ENCODE results near the gene FLRT2. TPM values are rescaled to one million over a fixed set of nuclear protein-coding genes. Genes with fewer than 3 reads are reported as not detected.

FLRT2 gene
- total and polyA plus RNA-seq, 10 of the 15 experiments (the other 5 are each of a cell fraction or from before 2014, with no cell fraction given): 0.03 to 0.13 TPM; not detected in 8

DNA sequence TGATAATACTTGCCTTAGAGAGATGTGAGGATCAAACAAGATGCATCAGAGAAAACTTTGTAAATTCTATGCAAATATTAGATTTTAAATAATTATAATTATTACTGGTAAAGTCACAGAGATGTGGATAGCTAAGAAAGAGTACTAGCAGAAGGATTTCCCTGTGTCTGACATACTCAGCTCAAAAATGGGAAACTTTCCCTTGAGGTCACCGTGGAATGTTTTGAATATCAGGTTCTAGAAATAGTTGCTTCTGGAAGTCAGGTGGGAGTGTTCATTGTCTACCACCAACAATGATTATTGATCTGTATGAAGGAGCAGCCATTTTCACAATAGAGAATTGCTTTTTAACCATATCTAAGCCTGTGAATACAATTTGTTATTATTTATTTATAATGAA lies 71.7 kb downstream of the FLRT2 start:
- no peak overlapping the region for H3K27ac ChIP-seq (ENCODE audit: control insufficient read depth, insufficient read depth)
- ATAC-seq: no peak
- 0% methylated on average over 1 of the region's 1 CpG for WGBS (ENCODE audit: insufficient coverage, insufficient replicate concordance, low lambda C conversion rate, missing lambda C conversion rate)
- CTCF ChIA-PET: no interaction called here
- POLR2A ChIA-PET: no interaction called here
- intact Hi-C loops (cut with micrococcal nuclease; ENCODE audit: unreplicated experiment) (no loop called here), in situ Hi-C loops (cut with MboI) (no loop called here)
- RAD21 ChIA-PET (ENCODE audit: unreplicated experiment): no interaction called here
- H2AFZ ChIP-seq (ENCODE audit: control insufficient read depth, low read depth, low read length): no peak overlapping the region
- no peaks in the 10 kb centered on the region for H3K36me3 ChIP-seq (ENCODE audit: control insufficient read depth in 2 of 2, insufficient read depth in 2 of 2, low read length in 1 of 2)
- no peak for DNase-seq (ENCODE audit: low read depth, low spot score)
- no TSS peak for BruUV-seq (replicated peaks)
- FAIRE-seq: no peak
- H3K4me2 ChIP-seq (ENCODE audit: control insufficient read depth, insufficient read depth): no peak overlapping the region
- H3K27me3 ChIP-seq (replicated peaks in 1 of 2; ENCODE audit: control insufficient read depth in 2 of 2, insufficient read depth in 2 of 2, low read length in 1 of 2): no peaks in the 10 kb centered on the region
- no peaks in the 10 kb centered on the region for H3K79me2 ChIP-seq (ENCODE audit: control insufficient read depth, insufficient read depth, low read length)
- no peak overlapping the region for H3K4me3 ChIP-seq
- H3K9me3 ChIP-seq (replicated peaks; ENCODE audit: control insufficient read depth, insufficient read depth, low read length): no peaks in the 10 kb centered on the region
- SMC1A ChIA-PET (ENCODE audit: uncharacterized antibody, unreplicated experiment): interaction anchor here (1.7 kb wide), 1 partner anchor 28 kb away, joined by 4 read pairs; no protein-coding TSS in a partner anchor
- no peaks in the 10 kb centered on the region for H4K20me1 ChIP-seq (ENCODE audit: control insufficient read depth, insufficient read depth)
- no peak overlapping the region for H3K9ac ChIP-seq (ENCODE audit: control insufficient read depth, insufficient read depth, low read length)
- H3K4me1 ChIP-seq (ENCODE audit: control insufficient read depth, insufficient read depth, low read length): no peaks in the 10 kb centered on the region
- TF ChIP-seq PBX3 (IDR thresholded peaks at IDR 0.05; ENCODE audit: insufficient replicate concordance, low read depth, low read length) (no peak), NKRF (conservative IDR thresholded peaks at IDR 0.05) (no peak), BRCA1 (IDR thresholded peaks at IDR 0.05; ENCODE audit: low read depth, low read length) (no peak), ZNF207 (IDR thresholded peaks at IDR 0.05; ENCODE audit: borderline replicate concordance) (no peak), CEBPB (IDR thresholded peaks at IDR 0.05; ENCODE audit: borderline replicate concordance in 1 of 2, low read depth in 2 of 2, low read length in 2 of 2) (no peak), ESRRA (IDR thresholded peaks at IDR 0.05; ENCODE audit: low read length) (no peak), HDAC2 (IDR thresholded peaks at IDR 0.05) (no peak), NR2F1 (conservative IDR thresholded peaks at IDR 0.05) (no peak), ZBED1 (IDR thresholded peaks at IDR 0.05; ENCODE audit: borderline replicate concordance) (no peak), EED (IDR thresholded peaks at IDR 0.05; ENCODE audit: low read depth) (no peak)
- TF ChIP-seq, protein P1, sequence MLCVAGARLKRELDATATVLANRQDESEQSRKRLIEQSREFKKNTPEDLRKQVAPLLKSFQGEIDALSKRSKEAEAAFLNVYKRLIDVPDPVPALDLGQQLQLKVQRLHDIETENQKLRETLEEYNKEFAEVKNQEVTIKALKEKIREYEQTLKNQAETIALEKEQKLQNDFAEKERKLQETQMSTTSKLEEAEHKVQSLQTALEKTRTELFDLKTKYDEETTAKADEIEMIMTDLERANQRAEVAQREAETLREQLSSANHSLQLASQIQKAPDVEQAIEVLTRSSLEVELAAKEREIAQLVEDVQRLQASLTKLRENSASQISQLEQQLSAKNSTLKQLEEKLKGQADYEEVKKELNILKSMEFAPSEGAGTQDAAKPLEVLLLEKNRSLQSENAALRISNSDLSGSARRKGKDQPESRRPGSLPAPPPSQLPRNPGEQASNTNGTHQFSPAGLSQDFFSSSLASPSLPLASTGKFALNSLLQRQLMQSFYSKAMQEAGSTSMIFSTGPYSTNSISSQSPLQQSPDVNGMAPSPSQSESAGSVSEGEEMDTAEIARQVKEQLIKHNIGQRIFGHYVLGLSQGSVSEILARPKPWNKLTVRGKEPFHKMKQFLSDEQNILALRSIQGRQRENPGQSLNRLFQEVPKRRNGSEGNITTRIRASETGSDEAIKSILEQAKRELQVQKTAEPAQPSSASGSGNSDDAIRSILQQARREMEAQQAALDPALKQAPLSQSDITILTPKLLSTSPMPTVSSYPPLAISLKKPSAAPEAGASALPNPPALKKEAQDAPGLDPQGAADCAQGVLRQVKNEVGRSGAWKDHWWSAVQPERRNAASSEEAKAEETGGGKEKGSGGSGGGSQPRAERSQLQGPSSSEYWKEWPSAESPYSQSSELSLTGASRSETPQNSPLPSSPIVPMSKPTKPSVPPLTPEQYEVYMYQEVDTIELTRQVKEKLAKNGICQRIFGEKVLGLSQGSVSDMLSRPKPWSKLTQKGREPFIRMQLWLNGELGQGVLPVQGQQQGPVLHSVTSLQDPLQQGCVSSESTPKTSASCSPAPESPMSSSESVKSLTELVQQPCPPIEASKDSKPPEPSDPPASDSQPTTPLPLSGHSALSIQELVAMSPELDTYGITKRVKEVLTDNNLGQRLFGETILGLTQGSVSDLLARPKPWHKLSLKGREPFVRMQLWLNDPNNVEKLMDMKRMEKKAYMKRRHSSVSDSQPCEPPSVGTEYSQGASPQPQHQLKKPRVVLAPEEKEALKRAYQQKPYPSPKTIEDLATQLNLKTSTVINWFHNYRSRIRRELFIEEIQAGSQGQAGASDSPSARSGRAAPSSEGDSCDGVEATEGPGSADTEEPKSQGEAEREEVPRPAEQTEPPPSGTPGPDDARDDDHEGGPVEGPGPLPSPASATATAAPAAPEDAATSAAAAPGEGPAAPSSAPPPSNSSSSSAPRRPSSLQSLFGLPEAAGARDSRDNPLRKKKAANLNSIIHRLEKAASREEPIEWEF (IDR thresholded peaks at IDR 0.05; ENCODE audit: insufficient replicate concordance, low read depth, low read length): no peak
- TF ChIP-seq, protein P2, sequence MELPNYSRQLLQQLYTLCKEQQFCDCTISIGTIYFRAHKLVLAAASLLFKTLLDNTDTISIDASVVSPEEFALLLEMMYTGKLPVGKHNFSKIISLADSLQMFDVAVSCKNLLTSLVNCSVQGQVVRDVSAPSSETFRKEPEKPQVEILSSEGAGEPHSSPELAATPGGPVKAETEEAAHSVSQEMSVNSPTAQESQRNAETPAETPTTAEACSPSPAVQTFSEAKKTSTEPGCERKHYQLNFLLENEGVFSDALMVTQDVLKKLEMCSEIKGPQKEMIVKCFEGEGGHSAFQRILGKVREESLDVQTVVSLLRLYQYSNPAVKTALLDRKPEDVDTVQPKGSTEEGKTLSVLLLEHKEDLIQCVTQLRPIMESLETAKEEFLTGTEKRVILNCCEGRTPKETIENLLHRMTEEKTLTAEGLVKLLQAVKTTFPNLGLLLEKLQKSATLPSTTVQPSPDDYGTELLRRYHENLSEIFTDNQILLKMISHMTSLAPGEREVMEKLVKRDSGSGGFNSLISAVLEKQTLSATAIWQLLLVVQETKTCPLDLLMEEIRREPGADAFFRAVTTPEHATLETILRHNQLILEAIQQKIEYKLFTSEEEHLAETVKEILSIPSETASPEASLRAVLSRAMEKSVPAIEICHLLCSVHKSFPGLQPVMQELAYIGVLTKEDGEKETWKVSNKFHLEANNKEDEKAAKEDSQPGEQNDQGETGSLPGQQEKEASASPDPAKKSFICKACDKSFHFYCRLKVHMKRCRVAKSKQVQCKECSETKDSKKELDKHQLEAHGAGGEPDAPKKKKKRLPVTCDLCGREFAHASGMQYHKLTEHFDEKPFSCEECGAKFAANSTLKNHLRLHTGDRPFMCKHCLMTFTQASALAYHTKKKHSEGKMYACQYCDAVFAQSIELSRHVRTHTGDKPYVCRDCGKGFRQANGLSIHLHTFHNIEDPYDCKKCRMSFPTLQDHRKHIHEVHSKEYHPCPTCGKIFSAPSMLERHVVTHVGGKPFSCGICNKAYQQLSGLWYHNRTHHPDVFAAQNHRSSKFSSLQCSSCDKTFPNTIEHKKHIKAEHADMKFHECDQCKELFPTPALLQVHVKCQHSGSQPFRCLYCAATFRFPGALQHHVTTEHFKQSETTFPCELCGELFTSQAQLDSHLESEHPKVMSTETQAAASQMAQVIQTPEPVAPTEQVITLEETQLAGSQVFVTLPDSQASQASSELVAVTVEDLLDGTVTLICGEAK (IDR thresholded peaks at IDR 0.05; ENCODE audit: borderline replicate concordance): no peak

All from GM12878 (cell line).